ENCODE data around the gene LGALS16. TPM values are rescaled to one million over a fixed set of nuclear protein-coding genes. Genes with fewer than 3 reads are reported as not detected.

Gene LGALS16
- total RNA-seq, 1 experiment from 2014 or later = not detected

- peaks cover 0 to 3% of the 10 kb centered on the region in 2 experiments; a peak in 1 of 5 replicates for H3K9me3 Mint-ChIP-seq
- Histone ChIP-seq H4K8ac (replicated peaks; ENCODE audit: insufficient read length, low read depth, low read length) (no peak overlapping the region), H2AFZ (ENCODE audit: low read length) (no peak overlapping the region), H3K4ac (ENCODE audit: low read depth, low read length) (no peak overlapping the region), H3K79me2 (ENCODE audit: insufficient read depth, low read length) (no peaks in the 10 kb centered on the region), H3K9ac (ENCODE audit: extremely low read depth, insufficient read length, low read length) (no peak overlapping the region), H2AK5ac (ENCODE audit: insufficient read length, low read length) (no peak overlapping the region), H3K9me3 (ENCODE audit: control insufficient read depth, low read depth, low read length) (no peaks in the 10 kb centered on the region), H2BK120ac (ENCODE audit: low read depth, low read length, poor library complexity, severe bottlenecking) (no peak overlapping the region), H3K79me1 (ENCODE audit: insufficient read depth, low read depth, low read length, poor library complexity, severe bottlenecking) (no peaks in the 10 kb centered on the region), H3K4me1 (ENCODE audit: insufficient read depth, low read length) (peaks cover 13% of the 10 kb centered on the region; the same call in 1 of the 2 replicates), H3K23ac (ENCODE audit: insufficient read length, low read depth, low read length) (no peak overlapping the region), H2BK20ac (ENCODE audit: low read depth, low read length, poor library complexity, severe bottlenecking) (no peak overlapping the region), H2BK15ac (ENCODE audit: low read depth, low read length) (no peak overlapping the region), H3K56ac (ENCODE audit: insufficient read length, low read depth, low read length) (no peak overlapping the region), H3K23me2 (ENCODE audit: insufficient read length, low read depth, low read length, poor library complexity, severe bottlenecking) (no peaks in the 10 kb centered on the region), H3K27me3 (ENCODE audit: insufficient read depth, low read length) (no peaks in the 10 kb centered on the region), H4K20me1 (ENCODE audit: control insufficient read depth, insufficient read depth, insufficient read length) (no peaks in the 10 kb centered on the region), H2BK12ac (ENCODE audit: insufficient read length, low read depth, low read length) (no peak overlapping the region), H3K14ac (ENCODE audit: insufficient read depth, low read length) (no peak overlapping the region), H2BK5ac (ENCODE audit: insufficient read length, low read length) (no peak overlapping the region), H3K18ac (ENCODE audit: insufficient read length, low read depth, low read length) (no peak overlapping the region), H4K5ac (ENCODE audit: insufficient read length, low read depth, low read length) (no peak overlapping the region), H3K27ac (ENCODE audit: insufficient read length, low read depth, low read length) (no peak overlapping the region), H4K91ac (ENCODE audit: insufficient read length, low read depth, low read length) (no peak overlapping the region), H3K4me2 (ENCODE audit: insufficient read depth, insufficient read length, low read length) (no peak overlapping the region), H3T11ph (ENCODE audit: low read length) (no peak overlapping the region)
- H3K36me3 Mint-ChIP-seq (ENCODE audit: insufficient read depth in 1 of 3, low read depth in 3 of 3) = no peaks in the 10 kb centered on the region
- no CpG with 5 or more reads among the region's 1 CpG for WGBS (ENCODE audit: extremely low coverage, insufficient read length, low lambda C conversion rate)
- no peaks in the 10 kb centered on the region for H3K27me3 Mint-ChIP-seq (ENCODE audit: low read depth)
- peaks cover 20 to 29% of the 10 kb centered on the region in 2 experiments for H3K4me1 Mint-ChIP-seq
- DNase-seq = no peak
- TF ChIP-seq CTCF (conservative IDR thresholded peaks at IDR 0.05) = no peak
- H3K4me3 Mint-ChIP-seq = no peak overlapping the region
- no peak overlapping the region for H3K27ac Mint-ChIP-seq
These were observed 37.1 kb downstream of the LGALS16 start for GRCh38 chr19:39692822-39693221.

Data from H9 (cell line).